Measurements from ENCODE around the gene PCDH17. TPM values are rescaled to one million over a fixed set of nuclear protein-coding genes. Genes with fewer than 3 reads are reported as not detected.

PCDH17 gene
- total and polyA plus RNA-seq, 2 of the 8 experiments (the other 6 are each of a cell fraction or from before 2014, with no cell fraction given) = 0.20 to 0.60 TPM

DNA sequence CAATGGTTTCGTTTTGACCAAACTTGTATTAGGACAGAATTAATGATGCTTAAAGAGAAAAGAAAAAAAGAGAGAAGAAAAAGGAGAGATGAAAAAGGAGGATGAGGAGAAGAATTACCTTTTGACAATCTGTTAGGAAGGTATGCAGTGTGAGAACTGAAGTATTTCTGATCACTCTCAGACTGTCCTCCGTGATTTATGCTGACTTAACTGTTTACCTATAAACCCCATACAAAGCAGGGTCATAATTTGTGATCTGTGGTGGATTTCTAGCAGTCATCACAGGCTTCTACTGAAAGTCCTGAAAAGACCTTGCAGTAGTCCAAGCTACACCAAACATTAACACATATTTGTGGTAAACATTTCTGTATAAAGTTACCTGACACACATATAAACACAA lies 93.9 kb downstream of the PCDH17 start:
- no peak overlapping the region for H2BK20ac ChIP-seq (ENCODE audit: low read length)
- H3K4me2 ChIP-seq (ENCODE audit: insufficient read depth in 1 of 2, low read depth in 2 of 2, low read length in 2 of 2) = no peak overlapping the region
- no peaks in the 10 kb centered on the region for H3K27me3 ChIP-seq (replicated peaks in 1 of 4; ENCODE audit: control insufficient read depth in 3 of 4, extremely low read depth in 1 of 4, insufficient read depth in 3 of 4, low read length in 3 of 4)
- TF ChIP-seq E2F6 (IDR thresholded peaks at IDR 0.05) (no peak), MAFK (IDR thresholded peaks at IDR 0.05; ENCODE audit: low read depth, low read length) (no peak), NANOG (IDR thresholded peaks at IDR 0.05; ENCODE audit: insufficient read depth, low read depth, low read length, poor library complexity, severe bottlenecking) (no peak), RFX5 (IDR thresholded peaks at IDR 0.05; ENCODE audit: borderline replicate concordance, low read depth, low read length) (no peak), CHD1 (IDR thresholded peaks at IDR 0.05; ENCODE audit: low read depth, low read length) (no peak), CBX5 (IDR thresholded peaks at IDR 0.05; ENCODE audit: low read depth, low read length) (no peak), SRF (IDR thresholded peaks at IDR 0.05; ENCODE audit: low read depth, low read length) (no peak), ATF3 (IDR thresholded peaks at IDR 0.05; ENCODE audit: insufficient read depth, low read depth, low read length) (no peak), SIRT6 (IDR thresholded peaks at IDR 0.05; ENCODE audit: low read length) (no peak), CREB1 (IDR thresholded peaks at IDR 0.05) (no peak), TCF12 (IDR thresholded peaks at IDR 0.05; ENCODE audit: low read depth, low read length) (no peak), RAD21 (IDR thresholded peaks at IDR 0.05 in 1 of 2, conservative IDR thresholded peaks at IDR 0.05 in 1 of 2; ENCODE audit: low read depth in 2 of 2, low read length in 2 of 2) (no peak), SUZ12 (IDR thresholded peaks at IDR 0.05; ENCODE audit: low read length) (no peak)

More for the DNA sequence above, 93.9 kb downstream of the PCDH17 start:
- 70% methylated on average over 2 of the region's 2 CpGs; no CpG with 5 or more reads in 1 of the 2 experiments for WGBS, 2 experiments (ENCODE audit: extremely low coverage in 1 of 2, insufficient coverage in 1 of 2, insufficient read length in 1 of 2, insufficient replicate concordance in 2 of 2, low coverage in 1 of 2, low lambda C conversion rate in 2 of 2, missing lambda C conversion rate in 1 of 2)
- FAIRE-seq = no peak
- H3K23ac ChIP-seq (ENCODE audit: insufficient read length) = no peak overlapping the region
- no peak overlapping the region for H4K5ac ChIP-seq (ENCODE audit: insufficient read length, low read depth, low read length)
- no peaks in the 10 kb centered on the region for H3K79me1 ChIP-seq (ENCODE audit: low read depth, low read length)
- H3K4me3 ChIP-seq (ENCODE audit: extremely low read depth in 1 of 4, insufficient read depth in 2 of 4, low read depth in 3 of 4, low read length in 4 of 4) = no peak overlapping the region
- H4K8ac ChIP-seq (ENCODE audit: extremely low read depth, insufficient read depth, low read length) = no peak overlapping the region
- DNase-seq (ENCODE audit: low read depth in 1 of 2, low spot score in 2 of 2) = no peak
- H3K27ac ChIP-seq (ENCODE audit: low read depth, low read length) = no peak overlapping the region
- no peak overlapping the region for H3K14ac ChIP-seq (ENCODE audit: insufficient read length)
- no peak overlapping the region for H2BK12ac ChIP-seq (ENCODE audit: low read depth, low read length)
- H2BK120ac ChIP-seq (replicated peaks; ENCODE audit: low read depth, low read length) = no peak overlapping the region
- no peak overlapping the region for H2BK5ac ChIP-seq (ENCODE audit: low read depth, low read length)
- peaks cover 0 to 7% (median 2%) of the 10 kb centered on the region in 4 experiments; a peak in 4 of 7 replicates for H3K4me1 ChIP-seq (replicated peaks in 1 of 4; ENCODE audit: control insufficient read depth in 3 of 4, insufficient read depth in 4 of 4, low read length in 3 of 4)
- H3K9me3 ChIP-seq (ENCODE audit: insufficient read depth in 2 of 2, low read depth in 1 of 2, low read length in 1 of 2) = no peaks in the 10 kb centered on the region
- no peak overlapping the region for H3K56ac ChIP-seq (replicated peaks; ENCODE audit: insufficient read length, low read depth, low read length)
- no peaks in the 10 kb centered on the region for H4K20me1 ChIP-seq (replicated peaks in 1 of 2; ENCODE audit: control insufficient read depth in 1 of 2, insufficient read depth in 2 of 2, low read length in 2 of 2)
- ChIA-PET POLR2A (ENCODE audit: partially characterized antibody) (no interaction called here), CTCF (ENCODE audit: partially characterized antibody) (interaction anchor here (1.4 to 1.6 kb wide), 2 partner anchors 9 to 92 kb away, joined by 4 to 5 read pairs; no protein-coding TSS in a partner anchor)
- H3K9ac ChIP-seq (replicated peaks in 1 of 4; ENCODE audit: extremely low read depth in 1 of 4, low read depth in 3 of 4, low read length in 3 of 4) = no peak overlapping the region
- no peak overlapping the region for H2AFZ ChIP-seq (ENCODE audit: low read length)
- H3K4ac ChIP-seq (replicated peaks; ENCODE audit: insufficient read length, low read depth, low read length) = no peak overlapping the region
- H3K18ac ChIP-seq (ENCODE audit: extremely low read depth, low read length) = no peak overlapping the region; the same call in 1 of the 2 replicates
- H3K23me2 ChIP-seq (ENCODE audit: low read depth, low read length) = no peaks in the 10 kb centered on the region
- H2AK5ac ChIP-seq (ENCODE audit: low read depth, low read length) = no peak overlapping the region
- H3K79me2 ChIP-seq (ENCODE audit: control insufficient read depth in 1 of 2, insufficient read depth in 2 of 2, low read length in 2 of 2) = no peaks in the 10 kb centered on the region
- H4K91ac ChIP-seq (replicated peaks; ENCODE audit: insufficient read length, low read length) = no peak overlapping the region
- no peak overlapping the region for H2BK15ac ChIP-seq (ENCODE audit: low read length)
- H3K36me3 ChIP-seq (ENCODE audit: control insufficient read depth in 2 of 4, insufficient read depth in 4 of 4, low read length in 3 of 4) = no peaks in the 10 kb centered on the region

Data from H1 (cell line).